Upper lobe of right lung (tissue), 1 donor: ENCODE measurements around the gene SVIL. TPM values are rescaled to one million over a fixed set of nuclear protein-coding genes. Genes with fewer than 3 reads are reported as not detected.

Experiments used
- ATAC-seq: fragments of 200-7000 bp; cut with Tn5 transposase; one replicate; pipeline ENCODE4 v1.9.1; 2020; ENCODE audit warnings: mild to moderate bottlenecking, moderate library complexity
- DNase-seq: peaks from one replicate; pipeline ENCODE4 v3.0.0-alpha.2; 2020
- H3K27ac ChIP-seq: fragments of 200-600 bp; one replicate; pipeline ENCODE4 v1.8.0; 2022
- H3K27me3 ChIP-seq: fragments of 200-600 bp; one replicate; pipeline ENCODE4 v1.8.0; 2022; ENCODE audit warnings: mild to moderate bottlenecking
- H3K36me3 ChIP-seq: fragments of 200-600 bp; one replicate; pipeline ENCODE4 v1.8.0; 2022
- H3K4me1 ChIP-seq: fragments of 200-600 bp; one replicate; pipeline ENCODE4 v1.8.0; 2022
- H3K4me3 ChIP-seq: fragments of 200-600 bp; one replicate; pipeline ENCODE4 v1.8.0; 2022; ENCODE audit warnings: mild to moderate bottlenecking
- H3K9me3 ChIP-seq: fragments of 200-600 bp; one replicate; pipeline ENCODE4 v1.8.0; 2022
- CTCF ChIP-seq: fragments of 200-600 bp; IDR thresholded peaks from one replicate; pipeline ENCODE4 v1.8.0; 2022; ENCODE audit warnings: antibody characterized with exemption
- intact Hi-C: fragments of 100-400 bp; cut with DNase I; formaldehyde crosslinking; loops from one replicate; pipeline ENCODE4 v1.11.0; 2022
- microRNA-seq: library from miRNA; unstranded; fragments of <30 nt; microRNA quantifications from one replicate; pipeline ENCODE4 v1.2.0, GENCODE V29; 2020; ENCODE audit warnings: borderline microRNAs expressed
- total RNA-seq: library from RNA; stranded (reverse); fragmentation: NEBNext Ultra II Directional; extraction: Animal tissue kit (Norgen Biotek cat#: 25700); gene quantifications from one replicate; pipeline ENCODE4 v1.2.1, GENCODE V29; 2021
- donor health status: DM: no; HTN: yes; CAD: no; lungs with severe emphysema.

The SVIL gene
- total RNA-seq, 1 donor from 2014 or later = 106 TPM

- no peak for TF ChIP-seq CTCF
- Histone ChIP-seq H3K4me1 (peaks cover 39% of the 10 kb centered on the region), H3K36me3 (no peaks in the 10 kb centered on the region), H3K4me3 (peak overlapping the region; percentile 74), H3K27ac (peak overlapping the region; percentile 93), H3K27me3 (no peaks in the 10 kb centered on the region), H3K9me3 (no peaks in the 10 kb centered on the region)
- intact Hi-C loops = no loop called here
- ATAC-seq (no peak), DNase-seq (no peak)
These were observed 225.9 kb downstream of the SVIL start for GRCh38 chr10:29408847-29409240.

Small RNAs within 50 kb of the gene (microRNA-seq; reads per million reads assigned to microRNA genes)
- gene MIR604 (not detected), gene MIR938 (not detected)
